HepG2 (cell line): Measurements from ENCODE around the gene CFAP46.

ENCODE experiments used
- BHLHE40 ChIP-seq: IDR thresholded peaks from 2 replicates; pipeline ENCODE4 v1.6.1; 2011; ENCODE audit warnings: low read length, improper control_type of control experiment
- CAMTA2 ChIP-seq: sonication (generic); formaldehyde crosslinking; IDR thresholded peaks from 2 replicates; pipeline ENCODE4 v1.4.0; 2020; ENCODE audit warnings: mild to moderate bottlenecking, missing genetic modification reagents, borderline replicate concordance
- CEBPG ChIP-seq: IDR thresholded peaks from 2 replicates; pipeline ENCODE4 v1.6.1; 2016
- EP300 ChIP-seq, 3 experiments: sonication (generic) in 1 of 3; formaldehyde crosslinking in 1 of 3; IDR thresholded peaks; 2 replicates each; pipeline versions ENCODE4 v1.5.1 to v1.6.1; 2011 to 2020; ENCODE audit warnings: low read depth in 2 of 3, low read length in 2 of 3, borderline replicate concordance in 1 of 3, improper control_type of control experiment in 1 of 3, mild to moderate bottlenecking in 1 of 3, missing genetic modification reagents in 1 of 3, moderate library complexity in 1 of 3
- GTF2F1 ChIP-seq: fragments of 150-350 bp; IDR thresholded peaks from 2 replicates; pipeline ENCODE4 v1.6.1; 2014; ENCODE audit warnings: low read length
- HCFC1 ChIP-seq: fragments of 150-350 bp; IDR thresholded peaks from 2 replicates; pipeline ENCODE4 v1.6.1; 2014; ENCODE audit warnings: low read depth, low read length
- KDM1A ChIP-seq: IDR thresholded peaks from 2 replicates; pipeline ENCODE4 v1.6.1; 2016; ENCODE audit warnings: missing compliant biosample characterization
- POLR2A ChIP-seq, 2 experiments: IDR thresholded peaks; 2 replicates each; pipeline ENCODE4 v1.6.1; 2011; ENCODE audit warnings: low read depth in 2 of 2, low read length in 2 of 2, mild to moderate bottlenecking in 1 of 2, moderate library complexity in 1 of 2; ENCODE audit not compliant: insufficient read depth in 1 of 2
- TCF7L2 ChIP-seq: IDR thresholded peaks from 2 replicates; pipeline ENCODE4 v1.6.1; 2011; ENCODE audit warnings: mild to moderate bottlenecking, low read depth, low read length, moderate library complexity
- THAP7 ChIP-seq: sonication (generic); formaldehyde crosslinking; IDR thresholded peaks from 2 replicates; pipeline ENCODE4 v1.8.1; 2023; ENCODE audit warnings: mild to moderate bottlenecking, missing genetic modification reagents
- TF ChIP-seq, protein P1 (sequence below): sonication (generic); formaldehyde crosslinking; IDR thresholded peaks from 2 replicates; pipeline ENCODE4 v1.5.0; 2020; ENCODE audit warnings: mild to moderate bottlenecking, missing genetic modification reagents, moderate library complexity
- TF ChIP-seq, protein P2 (sequence below), 2 experiments: sonication (generic) in 1 of 2; formaldehyde crosslinking in 1 of 2; IDR thresholded peaks; 2 replicates each; pipeline versions ENCODE4 v1.5.1 to v1.6.1; 2011 to 2020; ENCODE audit warnings: borderline replicate concordance in 1 of 2, low read depth in 1 of 2, low read length in 1 of 2, mild to moderate bottlenecking in 1 of 2, missing genetic modification reagents in 1 of 2, moderate library complexity in 1 of 2

DNA sequence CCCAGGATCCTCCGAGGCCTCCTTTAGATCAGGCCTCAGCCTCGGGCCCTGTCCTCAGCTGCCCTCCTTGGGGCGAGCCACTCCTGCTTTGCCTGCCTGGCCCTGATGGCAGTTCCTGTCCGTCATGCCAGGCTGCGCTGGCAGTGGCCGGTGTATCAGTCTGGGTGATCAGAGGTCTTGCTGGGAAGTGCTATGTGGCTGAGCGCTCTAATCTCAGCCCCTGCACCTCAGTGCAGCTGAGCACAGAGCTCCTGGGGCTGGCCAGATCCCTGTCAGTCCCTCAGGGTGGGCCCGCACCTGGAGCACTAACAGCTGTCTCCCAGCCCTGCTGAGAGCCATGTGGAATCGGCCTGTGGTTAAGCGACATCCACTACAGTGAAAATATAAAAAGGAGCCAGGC is 14.8 kb upstream of the CFAP46 start:
- TF ChIP-seq CAMTA2 (CRISPR knock-in tag) (no peak), KDM1A (CRISPR knock-in tag) (no peak), EP300 (IDR thresholded peaks at IDR 0.05; ENCODE audit: low read depth in 2 of 2, low read length in 2 of 2) (no peak), EP300 (CRISPR knock-in tag; IDR thresholded peaks at IDR 0.05; ENCODE audit: borderline replicate concordance) (no peak), GTF2F1 (no peak), POLR2A (IDR thresholded peaks at IDR 0.05; ENCODE audit: insufficient read depth in 1 of 2, low read depth in 2 of 2, low read length in 2 of 2) (no peak), HCFC1 (no peak), CEBPG (CRISPR knock-in tag) (no peak), TCF7L2 (no peak), BHLHE40 (no peak), THAP7 (CRISPR knock-in tag) (no peak)
- TF ChIP-seq, protein P1, sequence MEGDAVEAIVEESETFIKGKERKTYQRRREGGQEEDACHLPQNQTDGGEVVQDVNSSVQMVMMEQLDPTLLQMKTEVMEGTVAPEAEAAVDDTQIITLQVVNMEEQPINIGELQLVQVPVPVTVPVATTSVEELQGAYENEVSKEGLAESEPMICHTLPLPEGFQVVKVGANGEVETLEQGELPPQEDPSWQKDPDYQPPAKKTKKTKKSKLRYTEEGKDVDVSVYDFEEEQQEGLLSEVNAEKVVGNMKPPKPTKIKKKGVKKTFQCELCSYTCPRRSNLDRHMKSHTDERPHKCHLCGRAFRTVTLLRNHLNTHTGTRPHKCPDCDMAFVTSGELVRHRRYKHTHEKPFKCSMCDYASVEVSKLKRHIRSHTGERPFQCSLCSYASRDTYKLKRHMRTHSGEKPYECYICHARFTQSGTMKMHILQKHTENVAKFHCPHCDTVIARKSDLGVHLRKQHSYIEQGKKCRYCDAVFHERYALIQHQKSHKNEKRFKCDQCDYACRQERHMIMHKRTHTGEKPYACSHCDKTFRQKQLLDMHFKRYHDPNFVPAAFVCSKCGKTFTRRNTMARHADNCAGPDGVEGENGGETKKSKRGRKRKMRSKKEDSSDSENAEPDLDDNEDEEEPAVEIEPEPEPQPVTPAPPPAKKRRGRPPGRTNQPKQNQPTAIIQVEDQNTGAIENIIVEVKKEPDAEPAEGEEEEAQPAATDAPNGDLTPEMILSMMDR (CRISPR knock-in tag) = no peak
- TF ChIP-seq, protein P2, sequence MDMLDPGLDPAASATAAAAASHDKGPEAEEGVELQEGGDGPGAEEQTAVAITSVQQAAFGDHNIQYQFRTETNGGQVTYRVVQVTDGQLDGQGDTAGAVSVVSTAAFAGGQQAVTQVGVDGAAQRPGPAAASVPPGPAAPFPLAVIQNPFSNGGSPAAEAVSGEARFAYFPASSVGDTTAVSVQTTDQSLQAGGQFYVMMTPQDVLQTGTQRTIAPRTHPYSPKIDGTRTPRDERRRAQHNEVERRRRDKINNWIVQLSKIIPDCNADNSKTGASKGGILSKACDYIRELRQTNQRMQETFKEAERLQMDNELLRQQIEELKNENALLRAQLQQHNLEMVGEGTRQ (IDR thresholded peaks at IDR 0.05; ENCODE audit: low read depth, low read length) = no peak
- TF ChIP-seq, protein P2 (CRISPR knock-in tag; IDR thresholded peaks at IDR 0.05; ENCODE audit: borderline replicate concordance) = no peak
